ENCODE data around the gene TMEM213.

- TF ChIP-seq YY1 (IDR thresholded peaks at IDR 0.05; ENCODE audit: insufficient read depth, insufficient read length) (no peak), ZNF274 (IDR thresholded peaks at IDR 0.05; ENCODE audit: low read depth, low read length) (no peak)
Measured at GRCh38 chr7:138852469-138852868, 54.7 kb downstream of the TMEM213 start.
